ENCODE measurements around the gene COL6A5. TPM values are rescaled to one million over a fixed set of nuclear protein-coding genes. Genes with fewer than 3 reads are reported as not detected.

Gene COL6A5
- total and polyA plus RNA-seq, 9 of the 15 experiments (the other 6 are each of a cell fraction or from before 2014, with no cell fraction given), result 1.5 to 9.7 (median 5.6) TPM

Other genes with a start within 250 kb of the COL6A5 start
- gene COL6A6, start 171.5 kb downstream of the COL6A5 start, total RNA-seq (2014; rRNA removed), result not detected in 2 replicates
- 0.04 TPM in 1 of 2 replicates, not detected in the other for gene COL6A6, start 171.5 kb downstream of the COL6A5 start, total RNA-seq (2014; rRNA removed; fragmentation: Illumina TruSeq; extraction: Trizol)
- 0.04 TPM in 2 replicates for gene COL6A6, start 171.5 kb downstream of the COL6A5 start, total RNA-seq (2015; rRNA removed; fragmentation: Illumina TruSeq; extraction: Trizol)
- not detected in 2 replicates for gene COL6A6, start 171.5 kb downstream of the COL6A5 start, total RNA-seq (2021)
- gene COL6A6, start 171.5 kb downstream of the COL6A5 start, polyA plus RNA-seq (2011; rRNA removed), result 0.03 TPM in 2 replicates
- 0.01 and 0.03 TPM in 2 replicates for gene COL6A6, start 171.5 kb downstream of the COL6A5 start, polyA plus RNA-seq (2014; fragmentation: Illumina TruSeq; extraction: Trizol)
- gene COL6A6, start 171.5 kb downstream of the COL6A5 start, polyA plus RNA-seq (2014; fragmentation: Nextera tagmentation; extraction: Ambion mirVana), result not detected
- gene COL6A6, start 171.5 kb downstream of the COL6A5 start, polyA plus RNA-seq (2014; rRNA removed), result 0.03 TPM in 1 of 2 replicates, not detected in the other

Measured in K562 (cell line).